Kidney epithelial cell (primary cell): ENCODE measurements around the gene ENHO. TPM values are rescaled to one million over a fixed set of nuclear protein-coding genes. Genes with fewer than 3 reads are reported as not detected.

ENCODE experiments used
- DNase-seq: peaks from one replicate; pipeline ENCODE4 v3.0.0-alpha.2; 2010; ENCODE audit warnings: low read depth
- H3K27me3 ChIP-seq: 2 replicates; pipeline ENCODE4 v1.6.0; 2011; ENCODE audit warnings: low read length; ENCODE audit not compliant: control insufficient read depth, insufficient read depth
- H3K36me3 ChIP-seq: 2 replicates; pipeline ENCODE4 v1.5.1; 2011; ENCODE audit warnings: low read length; ENCODE audit not compliant: control insufficient read depth, insufficient read depth
- H3K4me3 ChIP-seq: 2 replicates; pipeline ENCODE4 v1.5.1; 2011; ENCODE audit warnings: low read depth, mild to moderate bottlenecking, control low read depth, low read length
- total RNA-seq: library from RNA; depleted of rRNA; stranded (reverse); fragments of >200 nt; gene quantifications from 2 replicates; pipeline ENCODE4 v1.2.3, GENCODE V29; 2015
- TF ChIP-seq, protein P1 (sequence below): IDR thresholded peaks from 2 replicates; pipeline ENCODE4 v1.5.1; 2011; ENCODE audit warnings: mild to moderate bottlenecking, moderate library complexity, low read length, control low read depth, inconsistent platforms; ENCODE audit not compliant: insufficient read depth, poor library complexity, severe bottlenecking

ENHO gene
- total RNA-seq, 1 donor from 2014 or later: 1.5 TPM

DNA sequence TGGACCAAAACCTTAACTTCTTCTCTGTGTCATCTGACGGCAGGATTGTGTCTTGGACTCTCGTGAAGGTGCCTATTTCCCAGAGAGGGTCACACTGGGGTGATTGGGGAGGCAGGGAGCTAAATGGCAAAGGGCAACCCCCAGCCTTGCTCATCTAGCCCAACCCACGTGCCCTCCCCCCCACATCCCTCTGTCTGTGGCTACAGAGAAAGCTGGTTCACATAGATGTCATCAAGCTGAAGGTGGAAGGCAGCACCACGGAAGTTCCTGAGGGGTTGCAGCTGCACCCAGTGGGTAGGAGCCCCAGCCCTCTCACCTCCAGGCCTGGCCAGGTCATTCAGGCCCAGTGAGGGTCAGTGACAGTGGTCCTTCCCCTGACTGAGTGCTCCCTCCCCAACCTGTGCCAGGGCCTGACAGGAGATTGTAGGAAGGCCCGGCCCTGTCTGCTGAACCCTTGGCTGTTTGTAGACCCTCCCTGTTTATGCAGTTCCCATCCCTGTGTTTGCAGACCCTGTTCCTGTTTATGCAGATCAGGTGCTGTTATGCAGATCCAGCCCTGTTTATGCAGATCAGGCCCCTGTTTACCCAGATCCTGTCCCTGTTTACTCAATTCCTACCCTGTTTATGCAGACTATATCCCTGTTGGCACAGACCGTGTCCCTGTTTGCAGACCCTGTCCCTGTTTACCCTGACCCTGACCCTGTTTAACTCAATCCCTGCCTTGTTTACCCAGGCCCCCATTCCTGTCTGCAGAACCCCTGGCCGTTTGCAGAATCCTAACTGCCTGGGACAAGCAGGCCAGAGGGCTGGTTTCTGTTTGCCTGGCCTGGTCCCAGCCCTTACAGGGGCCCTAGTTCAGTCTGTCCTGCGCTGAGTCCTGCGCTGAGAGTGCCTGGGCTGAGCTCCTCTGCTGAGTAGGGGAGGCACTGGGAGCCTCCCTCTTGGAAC, 10.4 kb downstream of the ENHO start:
- TF ChIP-seq, protein P1, sequence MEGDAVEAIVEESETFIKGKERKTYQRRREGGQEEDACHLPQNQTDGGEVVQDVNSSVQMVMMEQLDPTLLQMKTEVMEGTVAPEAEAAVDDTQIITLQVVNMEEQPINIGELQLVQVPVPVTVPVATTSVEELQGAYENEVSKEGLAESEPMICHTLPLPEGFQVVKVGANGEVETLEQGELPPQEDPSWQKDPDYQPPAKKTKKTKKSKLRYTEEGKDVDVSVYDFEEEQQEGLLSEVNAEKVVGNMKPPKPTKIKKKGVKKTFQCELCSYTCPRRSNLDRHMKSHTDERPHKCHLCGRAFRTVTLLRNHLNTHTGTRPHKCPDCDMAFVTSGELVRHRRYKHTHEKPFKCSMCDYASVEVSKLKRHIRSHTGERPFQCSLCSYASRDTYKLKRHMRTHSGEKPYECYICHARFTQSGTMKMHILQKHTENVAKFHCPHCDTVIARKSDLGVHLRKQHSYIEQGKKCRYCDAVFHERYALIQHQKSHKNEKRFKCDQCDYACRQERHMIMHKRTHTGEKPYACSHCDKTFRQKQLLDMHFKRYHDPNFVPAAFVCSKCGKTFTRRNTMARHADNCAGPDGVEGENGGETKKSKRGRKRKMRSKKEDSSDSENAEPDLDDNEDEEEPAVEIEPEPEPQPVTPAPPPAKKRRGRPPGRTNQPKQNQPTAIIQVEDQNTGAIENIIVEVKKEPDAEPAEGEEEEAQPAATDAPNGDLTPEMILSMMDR: no peak

DNA sequence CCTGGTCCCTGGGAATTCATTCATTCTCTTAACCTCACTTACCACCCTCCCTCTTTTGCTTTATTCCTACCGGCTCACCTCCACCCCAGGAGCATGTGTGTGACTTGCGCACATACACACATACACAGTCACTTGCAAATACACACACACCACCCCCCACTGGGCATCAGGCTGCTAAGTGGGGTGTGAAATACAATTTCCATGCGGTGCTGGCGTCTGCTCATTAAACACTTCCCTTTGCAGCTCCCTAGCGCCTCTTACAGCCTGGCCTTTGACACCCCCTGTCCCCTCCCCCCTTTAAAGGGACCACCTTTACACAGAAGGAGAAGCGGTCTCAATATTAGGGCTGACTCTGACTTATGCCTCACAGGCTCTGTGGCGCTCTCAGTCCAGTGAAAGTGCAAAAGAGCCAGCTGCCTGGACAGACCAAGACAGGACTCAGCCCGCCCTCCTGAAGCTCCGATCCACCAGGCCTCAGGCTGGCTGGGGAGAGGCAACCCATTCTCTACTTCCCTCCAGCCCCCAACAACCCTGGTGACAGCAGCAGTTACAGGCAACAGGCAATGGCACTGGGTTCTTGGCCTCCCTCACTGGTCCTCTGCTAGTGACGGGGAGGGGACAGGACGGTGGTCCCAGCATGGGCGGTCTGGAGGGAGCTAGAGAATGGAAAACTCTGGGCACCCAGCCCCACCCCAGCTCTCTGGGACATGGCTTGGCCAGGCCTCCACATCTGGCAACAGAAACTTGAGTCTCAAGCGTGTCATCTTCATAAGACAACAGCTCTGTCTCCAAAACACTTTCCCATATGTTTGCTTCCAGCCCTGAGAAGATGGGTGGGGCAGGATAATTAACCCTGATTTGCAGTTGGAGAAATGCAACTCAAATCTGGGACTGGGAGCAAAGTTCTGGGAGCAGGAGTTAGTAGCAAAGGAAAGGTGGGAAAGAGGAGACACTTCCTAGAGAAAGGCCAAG, 12.0 kb downstream of the ENHO start:
- DNase-seq: no peak
- H3K36me3 ChIP-seq: no peaks in the 10 kb centered on the region
- H3K27me3 ChIP-seq: peaks cover 37% of the 10 kb centered on the region
- no peak overlapping the region for H3K4me3 ChIP-seq
- TF ChIP-seq, protein P1: no peak

More for the DNA sequence above, 10.4 kb downstream of the ENHO start:
- peaks cover 29% of the 10 kb centered on the region for H3K27me3 ChIP-seq
- no peak for DNase-seq
- H3K4me3 ChIP-seq: no peak overlapping the region
- H3K36me3 ChIP-seq: no peaks in the 10 kb centered on the region

DNA sequence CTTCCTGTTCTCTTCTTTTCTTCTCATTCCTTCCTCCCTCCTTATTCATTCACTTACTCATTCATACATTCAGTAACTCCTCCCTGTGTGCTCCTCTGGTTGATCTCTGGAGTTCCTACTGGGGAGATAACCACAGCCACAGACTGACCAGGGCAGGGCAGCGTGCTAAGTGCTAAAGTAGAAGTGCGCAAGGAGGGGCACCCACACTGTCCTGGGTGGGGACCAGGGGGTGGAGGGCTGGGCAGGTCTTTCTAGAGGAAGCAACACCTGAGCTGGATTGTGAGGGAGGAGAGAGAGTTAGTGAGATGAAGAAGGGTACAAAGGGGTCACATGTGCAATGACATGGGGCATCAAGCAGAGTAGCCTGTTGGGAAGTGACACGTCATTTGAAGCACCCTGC, 13.8 kb downstream of the ENHO start:
- TF ChIP-seq, protein P1: no peak
- Histone ChIP-seq H3K36me3 (no peaks in the 10 kb centered on the region), H3K4me3 (no peak overlapping the region), H3K27me3 (peaks cover 34% of the 10 kb centered on the region)
- DNase-seq: no peak

DNA sequence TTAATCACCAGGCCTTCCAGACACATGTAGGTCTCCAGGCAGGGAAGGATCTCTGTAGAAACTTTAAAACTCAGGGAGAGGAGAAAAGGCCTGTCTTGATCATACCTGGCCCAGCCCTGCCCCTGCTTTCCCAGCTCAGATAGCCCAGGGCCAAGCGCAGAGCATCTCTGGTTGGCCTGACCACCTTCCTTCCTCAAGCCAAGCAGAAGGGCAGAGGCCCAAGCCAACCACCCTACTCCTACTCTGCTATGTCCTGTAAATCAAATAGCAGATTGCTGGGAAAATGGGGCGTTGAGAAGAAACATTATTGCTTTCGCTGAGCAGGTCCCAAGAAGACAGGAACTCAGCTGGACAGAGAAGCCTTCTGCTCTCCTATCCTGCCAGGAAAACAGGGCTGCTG, 14.3 kb downstream of the ENHO start:
- Histone ChIP-seq H3K27me3 (peaks cover 38% of the 10 kb centered on the region), H3K36me3 (no peaks in the 10 kb centered on the region), H3K4me3 (no peak overlapping the region)
- TF ChIP-seq, protein P1: no peak
- no peak for DNase-seq

DNA sequence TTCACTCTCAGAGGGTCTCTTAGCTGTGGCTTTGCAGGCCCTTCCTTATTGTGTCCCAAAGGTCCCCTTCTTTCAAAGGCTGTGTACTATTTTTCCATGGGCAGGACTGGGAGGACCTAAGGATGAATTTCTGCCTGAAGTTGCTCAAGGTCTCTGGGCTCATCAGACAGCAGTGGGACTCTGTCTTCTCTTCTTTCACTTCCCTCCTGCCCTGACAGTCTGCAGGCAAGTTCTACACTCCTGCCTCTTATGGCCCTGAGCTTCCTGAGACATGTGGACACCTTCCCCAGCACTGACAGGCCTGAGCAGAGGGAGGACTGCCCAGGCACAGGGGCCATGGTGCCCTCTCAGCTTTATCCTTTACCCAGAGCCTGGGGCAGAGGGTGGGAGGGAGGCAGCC, 14.8 kb downstream of the ENHO start:
- TF ChIP-seq, protein P1: no peak
- DNase-seq: no peak
- H3K27me3 ChIP-seq: peaks cover 43% of the 10 kb centered on the region
- H3K4me3 ChIP-seq: no peak overlapping the region
- no peaks in the 10 kb centered on the region for H3K36me3 ChIP-seq
